HepG2 (cell line): Measurements from ENCODE around the gene POC1B.

Experiments used
- ERF ChIP-seq: IDR thresholded peaks from 2 replicates; pipeline ENCODE4 v1.6.1; 2018; ENCODE audit warnings: missing biosample characterization, missing genetic modification reagents
- HBP1 ChIP-seq: IDR thresholded peaks from 2 replicates; pipeline ENCODE4 v1.6.1; 2016; ENCODE audit warnings: low read depth, control low read depth
- HDAC6 ChIP-seq: fragments of 200-600 bp; sonication (generic); IDR thresholded peaks from 2 replicates; pipeline ENCODE4 v1.7.0; 2017; ENCODE audit warnings: mild to moderate bottlenecking, antibody characterized with exemption, low read length, low read depth
- MTA1 ChIP-seq: sonication (generic); formaldehyde crosslinking; IDR thresholded peaks from 2 replicates; pipeline ENCODE4 v1.4.0; 2020; ENCODE audit warnings: missing genetic modification reagents, mild to moderate bottlenecking, borderline replicate concordance
- MTERF4 ChIP-seq: sonication (generic); formaldehyde crosslinking; IDR thresholded peaks from 2 replicates; pipeline ENCODE4 v1.8.0; 2023; ENCODE audit warnings: mild to moderate bottlenecking, missing genetic modification reagents
- PAX8 ChIP-seq: sonication (generic); formaldehyde crosslinking; IDR thresholded peaks from 2 replicates; pipeline ENCODE4 v1.8.0; 2022; ENCODE audit warnings: mild to moderate bottlenecking, missing genetic modification reagents, borderline replicate concordance
- POLR2AphosphoS5 ChIP-seq: IDR thresholded peaks from 2 replicates; pipeline ENCODE4 v1.6.1; 2012; ENCODE audit warnings: low read depth, low read length
- ZNF280B ChIP-seq: sonication (generic); formaldehyde crosslinking; IDR thresholded peaks from 2 replicates; pipeline ENCODE4 v1.5.0; 2020; ENCODE audit warnings: missing genetic modification reagents, mild to moderate bottlenecking, borderline replicate concordance
- ZNF780A ChIP-seq: sonication (generic); formaldehyde crosslinking; IDR thresholded peaks from 2 replicates; pipeline ENCODE4 v1.8.0; 2022; ENCODE audit warnings: mild to moderate bottlenecking, missing genetic modification reagents, moderate library complexity
- ZSCAN12 ChIP-seq: sonication (generic); formaldehyde crosslinking; IDR thresholded peaks from 2 replicates; pipeline ENCODE4 v1.9.0; 2021; ENCODE audit warnings: mild to moderate bottlenecking, missing genetic modification reagents
- TF ChIP-seq, protein P1 (sequence below): sonication (generic); formaldehyde crosslinking; IDR thresholded peaks from 2 replicates; pipeline ENCODE4 v1.5.1; 2020; ENCODE audit warnings: missing genetic modification reagents, mild to moderate bottlenecking, borderline replicate concordance
- TF ChIP-seq, protein P2 (sequence below): sonication (generic); formaldehyde crosslinking; IDR thresholded peaks from 2 replicates; pipeline ENCODE4 v1.5.0; 2020; ENCODE audit warnings: mild to moderate bottlenecking, missing genetic modification reagents, moderate library complexity
- TF ChIP-seq, protein P3 (sequence below): sonication (generic); formaldehyde crosslinking; IDR thresholded peaks from 2 replicates; pipeline ENCODE4 v1.5.0; 2020; ENCODE audit warnings: missing genetic modification reagents
- TF ChIP-seq, protein P4 (sequence below): sonication (generic); formaldehyde crosslinking; IDR thresholded peaks from 2 replicates; pipeline ENCODE4 v1.4.0; 2020; ENCODE audit warnings: missing genetic modification reagents

DNA sequence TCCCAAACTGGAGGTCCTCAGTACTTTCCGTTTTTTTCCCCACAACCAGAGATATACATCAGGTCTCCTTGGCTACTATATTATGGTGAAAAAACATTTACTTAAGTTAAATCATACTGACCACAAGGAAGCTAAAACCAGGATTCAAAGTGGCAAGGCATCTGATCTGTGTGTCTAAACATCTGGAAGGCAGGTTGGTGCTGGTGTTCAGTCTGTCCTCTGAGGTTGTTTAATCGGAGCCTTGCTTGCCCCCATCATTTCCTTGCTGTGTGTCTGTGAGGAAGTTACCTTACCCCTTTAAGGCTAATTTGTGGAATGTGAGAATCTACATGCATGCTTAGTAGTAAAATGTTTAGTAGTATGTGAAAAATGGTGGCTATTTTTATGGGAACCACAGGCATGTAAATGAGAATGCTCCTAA is 76.9 kb downstream of the POC1B start:
- TF ChIP-seq, protein P1, sequence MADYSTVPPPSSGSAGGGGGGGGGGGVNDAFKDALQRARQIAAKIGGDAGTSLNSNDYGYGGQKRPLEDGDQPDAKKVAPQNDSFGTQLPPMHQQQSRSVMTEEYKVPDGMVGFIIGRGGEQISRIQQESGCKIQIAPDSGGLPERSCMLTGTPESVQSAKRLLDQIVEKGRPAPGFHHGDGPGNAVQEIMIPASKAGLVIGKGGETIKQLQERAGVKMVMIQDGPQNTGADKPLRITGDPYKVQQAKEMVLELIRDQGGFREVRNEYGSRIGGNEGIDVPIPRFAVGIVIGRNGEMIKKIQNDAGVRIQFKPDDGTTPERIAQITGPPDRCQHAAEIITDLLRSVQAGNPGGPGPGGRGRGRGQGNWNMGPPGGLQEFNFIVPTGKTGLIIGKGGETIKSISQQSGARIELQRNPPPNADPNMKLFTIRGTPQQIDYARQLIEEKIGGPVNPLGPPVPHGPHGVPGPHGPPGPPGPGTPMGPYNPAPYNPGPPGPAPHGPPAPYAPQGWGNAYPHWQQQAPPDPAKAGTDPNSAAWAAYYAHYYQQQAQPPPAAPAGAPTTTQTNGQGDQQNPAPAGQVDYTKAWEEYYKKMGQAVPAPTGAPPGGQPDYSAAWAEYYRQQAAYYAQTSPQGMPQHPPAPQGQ (CRISPR knock-in tag) = no peak
- TF ChIP-seq ZNF280B (CRISPR knock-in tag) = no peak
- TF ChIP-seq, protein P2, sequence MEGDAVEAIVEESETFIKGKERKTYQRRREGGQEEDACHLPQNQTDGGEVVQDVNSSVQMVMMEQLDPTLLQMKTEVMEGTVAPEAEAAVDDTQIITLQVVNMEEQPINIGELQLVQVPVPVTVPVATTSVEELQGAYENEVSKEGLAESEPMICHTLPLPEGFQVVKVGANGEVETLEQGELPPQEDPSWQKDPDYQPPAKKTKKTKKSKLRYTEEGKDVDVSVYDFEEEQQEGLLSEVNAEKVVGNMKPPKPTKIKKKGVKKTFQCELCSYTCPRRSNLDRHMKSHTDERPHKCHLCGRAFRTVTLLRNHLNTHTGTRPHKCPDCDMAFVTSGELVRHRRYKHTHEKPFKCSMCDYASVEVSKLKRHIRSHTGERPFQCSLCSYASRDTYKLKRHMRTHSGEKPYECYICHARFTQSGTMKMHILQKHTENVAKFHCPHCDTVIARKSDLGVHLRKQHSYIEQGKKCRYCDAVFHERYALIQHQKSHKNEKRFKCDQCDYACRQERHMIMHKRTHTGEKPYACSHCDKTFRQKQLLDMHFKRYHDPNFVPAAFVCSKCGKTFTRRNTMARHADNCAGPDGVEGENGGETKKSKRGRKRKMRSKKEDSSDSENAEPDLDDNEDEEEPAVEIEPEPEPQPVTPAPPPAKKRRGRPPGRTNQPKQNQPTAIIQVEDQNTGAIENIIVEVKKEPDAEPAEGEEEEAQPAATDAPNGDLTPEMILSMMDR = no peak
- TF ChIP-seq HBP1 (CRISPR knock-in tag) = no peak
- TF ChIP-seq, protein P3, sequence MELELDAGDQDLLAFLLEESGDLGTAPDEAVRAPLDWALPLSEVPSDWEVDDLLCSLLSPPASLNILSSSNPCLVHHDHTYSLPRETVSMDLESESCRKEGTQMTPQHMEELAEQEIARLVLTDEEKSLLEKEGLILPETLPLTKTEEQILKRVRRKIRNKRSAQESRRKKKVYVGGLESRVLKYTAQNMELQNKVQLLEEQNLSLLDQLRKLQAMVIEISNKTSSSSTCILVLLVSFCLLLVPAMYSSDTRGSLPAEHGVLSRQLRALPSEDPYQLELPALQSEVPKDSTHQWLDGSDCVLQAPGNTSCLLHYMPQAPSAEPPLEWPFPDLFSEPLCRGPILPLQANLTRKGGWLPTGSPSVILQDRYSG (CRISPR knock-in tag) = no peak
- TF ChIP-seq MTERF4 = no peak
- no peak for TF ChIP-seq ZNF780A (CRISPR knock-in tag)
- no peak for TF ChIP-seq POLR2AphosphoS5
- TF ChIP-seq PAX8 (CRISPR knock-in tag) = no peak
- no peak for TF ChIP-seq ZSCAN12
- TF ChIP-seq MTA1 = no peak
- no peak for TF ChIP-seq HDAC6
- no peak for TF ChIP-seq ERF (CRISPR knock-in tag)
- TF ChIP-seq, protein P4, sequence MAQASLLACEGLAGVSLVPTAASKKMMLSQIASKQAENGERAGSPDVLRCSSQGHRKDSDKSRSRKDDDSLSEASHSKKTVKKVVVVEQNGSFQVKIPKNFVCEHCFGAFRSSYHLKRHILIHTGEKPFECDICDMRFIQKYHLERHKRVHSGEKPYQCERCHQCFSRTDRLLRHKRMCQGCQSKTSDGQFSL = no peak
